Fibroblast of upper back skin (primary cell): ENCODE measurements around the gene SYNE2.

ENCODE experiments used
- DNase-seq: peaks from one replicate; pipeline ENCODE4 v3.0.0-alpha.2; 2013

The SYNE2 gene

DNA sequence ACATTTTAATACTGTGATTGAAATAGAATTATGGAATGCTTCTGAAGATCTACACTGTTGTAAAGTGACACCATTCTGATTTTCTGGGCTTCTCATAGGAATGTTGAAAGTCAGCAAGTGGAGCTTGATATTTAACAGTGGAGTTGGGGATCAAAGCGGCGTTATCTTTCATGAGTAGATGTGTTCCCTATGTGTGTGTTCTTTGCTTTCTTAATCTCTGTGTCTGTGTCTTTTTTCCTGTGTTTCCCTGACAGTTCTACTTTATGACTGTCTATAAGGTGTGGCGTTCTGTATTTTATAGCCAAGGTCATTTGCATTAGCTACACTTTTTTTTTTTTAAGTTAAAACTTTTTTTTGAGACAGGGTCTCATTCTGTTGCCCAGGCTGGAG, 24.7 kb downstream of the SYNE2 start:
- no peak for DNase-seq

DNA sequence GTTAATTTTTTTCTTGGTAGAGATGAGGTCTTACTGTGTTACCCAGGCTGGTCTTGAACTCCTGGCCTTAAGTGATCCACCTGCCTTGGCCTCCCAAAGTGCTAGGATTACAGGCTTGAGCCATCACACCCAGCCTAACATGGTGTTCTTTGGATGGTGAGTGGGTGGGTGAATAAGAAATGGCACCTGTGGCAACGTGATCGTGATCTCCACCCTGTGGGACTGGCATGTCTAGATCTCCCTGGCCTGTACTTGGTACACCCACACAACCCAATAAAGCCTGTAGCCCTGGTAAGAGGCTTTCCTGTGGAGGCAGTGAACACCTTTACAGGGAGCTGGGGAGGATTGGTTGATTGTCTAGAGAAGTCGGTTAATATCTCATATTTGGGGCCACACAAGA, 25.2 kb downstream of the SYNE2 start:
- DNase-seq: no peak

DNA sequence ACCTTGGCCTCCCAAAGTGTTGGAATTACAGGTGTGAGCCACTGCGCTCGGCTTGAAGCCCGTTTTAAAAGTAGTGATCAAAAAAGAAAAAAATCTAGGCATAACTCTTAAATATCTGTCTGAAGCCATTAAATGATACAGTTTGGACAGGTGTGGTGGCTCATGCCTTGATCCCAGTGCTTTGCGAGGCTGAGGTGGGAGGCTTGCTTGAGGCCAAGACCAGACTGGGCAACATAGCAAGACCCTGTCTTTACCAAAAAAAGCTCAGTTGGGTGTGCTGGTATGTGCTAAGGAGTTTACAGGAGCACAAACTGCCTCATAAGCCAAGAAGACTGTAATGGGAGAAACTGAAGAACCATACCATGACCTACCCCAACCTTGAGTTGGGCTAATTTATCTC, 26.0 kb downstream of the SYNE2 start:
- no peak for DNase-seq

DNA sequence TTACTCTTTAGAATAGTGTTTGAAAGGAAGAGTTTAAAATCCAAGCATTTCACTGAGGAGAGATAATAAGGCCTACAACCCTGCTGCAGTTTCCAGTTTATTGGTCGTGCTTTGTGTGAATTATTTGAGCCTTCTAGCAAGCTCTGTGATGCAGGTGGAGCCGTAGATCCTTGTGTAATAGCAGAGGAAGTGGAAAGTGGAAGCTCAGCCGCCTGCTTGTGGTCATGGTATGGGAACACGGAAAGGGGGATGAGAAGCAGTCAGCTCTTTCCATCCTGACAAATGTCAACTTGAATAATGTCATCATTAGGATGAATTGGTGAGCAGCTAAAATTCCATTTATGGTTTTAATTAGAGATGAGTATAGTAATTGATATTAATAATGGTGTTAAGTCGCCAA, 29.1 kb downstream of the SYNE2 start:
- no peak for DNase-seq

DNA sequence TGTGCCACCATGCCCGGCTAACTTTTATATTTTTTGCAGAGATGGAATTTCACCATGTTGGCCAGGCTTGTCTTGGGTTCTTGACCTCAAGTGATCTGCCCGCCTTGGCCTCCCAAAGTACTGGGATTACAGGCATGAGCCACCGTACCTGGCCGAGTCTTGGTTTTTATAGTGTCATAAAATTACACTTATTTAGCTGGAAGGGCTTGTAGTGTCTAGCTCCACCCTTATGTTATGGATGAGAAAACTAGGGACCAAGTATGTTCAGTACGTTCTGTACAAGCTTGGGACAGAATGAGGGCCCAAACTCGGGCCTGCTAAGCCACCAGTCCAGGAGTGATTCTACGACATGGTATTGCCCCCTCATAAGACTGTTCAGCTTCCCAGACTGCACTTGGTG, 35.1 kb downstream of the SYNE2 start:
- no peak for DNase-seq

DNA sequence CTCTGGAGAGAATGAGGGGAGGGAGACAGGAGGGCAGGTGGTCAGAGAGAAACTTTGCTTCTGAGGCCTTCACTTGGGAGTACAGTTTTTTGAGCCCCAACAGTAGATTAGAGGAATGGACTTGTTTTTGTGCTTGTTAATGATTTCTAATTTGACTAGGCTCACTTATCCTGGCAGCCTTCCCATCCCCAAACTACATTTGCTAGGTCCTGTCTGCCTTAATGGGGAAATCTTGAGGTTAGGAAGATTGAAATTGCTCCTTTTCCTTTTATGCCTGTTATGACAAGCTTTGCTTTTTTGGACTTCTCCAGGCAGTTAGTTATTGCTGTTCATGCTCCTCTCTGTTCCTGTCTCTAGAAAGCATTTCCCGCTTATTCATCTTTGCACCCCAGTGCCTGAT, 37.7 kb downstream of the SYNE2 start:
- no peak for DNase-seq

DNA sequence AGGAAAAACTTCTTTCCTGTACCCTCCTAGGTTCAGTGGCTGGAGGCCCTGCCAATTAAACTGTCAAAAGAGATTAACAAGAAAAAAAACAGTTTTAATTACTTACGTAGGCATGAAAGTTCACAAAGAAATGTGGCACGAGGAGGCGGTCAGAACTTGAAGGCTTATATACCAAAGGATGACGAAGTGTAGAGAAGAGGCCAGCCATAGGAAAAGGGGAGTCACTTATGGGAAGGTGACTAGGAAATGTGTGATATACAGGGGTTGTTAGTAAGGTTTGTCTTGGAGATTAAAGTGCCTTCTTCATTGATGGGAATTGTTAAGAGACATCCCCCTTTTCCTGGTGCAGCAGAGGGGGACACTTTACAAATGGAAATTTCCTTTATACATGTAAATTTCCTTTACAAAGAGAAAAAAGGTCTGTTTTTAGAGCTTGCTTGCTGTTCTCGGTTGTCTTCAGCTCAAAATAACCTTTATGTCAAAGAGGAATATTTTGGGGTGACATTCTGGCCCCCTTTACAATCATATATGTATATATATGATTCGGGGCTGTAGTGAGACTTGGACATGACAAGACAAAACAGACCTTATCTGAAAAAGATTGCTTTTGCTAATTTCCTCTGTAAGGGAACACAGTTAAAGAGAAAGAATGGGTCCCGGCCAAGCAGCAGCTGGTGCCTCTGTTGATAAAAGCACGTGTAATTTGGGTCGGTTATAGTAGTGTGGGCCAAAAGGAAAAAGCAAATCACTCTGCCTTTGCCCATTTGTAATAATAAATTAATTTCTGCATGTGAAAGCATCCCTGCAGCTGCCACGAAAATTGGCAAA, 38.6 kb downstream of the SYNE2 start:
- DNase-seq: no peak

DNA sequence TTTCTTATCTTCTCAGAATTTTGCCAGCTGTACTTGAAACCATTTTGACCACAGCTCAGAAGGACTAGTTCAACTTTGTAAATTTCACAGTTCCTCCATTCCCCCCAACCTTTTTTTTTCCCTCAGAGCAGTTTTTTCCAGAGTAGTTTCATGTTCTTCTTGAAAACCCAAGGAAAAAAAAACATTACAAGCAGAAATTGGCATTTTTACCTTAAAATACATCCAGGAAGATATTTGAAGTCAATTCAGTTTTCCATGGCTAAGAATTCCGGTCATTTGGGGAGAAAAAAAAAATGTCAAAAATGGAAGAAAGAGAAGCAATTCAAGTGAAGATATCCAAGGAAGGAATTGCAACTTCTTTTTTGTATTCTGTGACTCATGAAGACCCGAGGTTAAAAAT, 39.5 kb downstream of the SYNE2 start:
- no peak for DNase-seq

DNA sequence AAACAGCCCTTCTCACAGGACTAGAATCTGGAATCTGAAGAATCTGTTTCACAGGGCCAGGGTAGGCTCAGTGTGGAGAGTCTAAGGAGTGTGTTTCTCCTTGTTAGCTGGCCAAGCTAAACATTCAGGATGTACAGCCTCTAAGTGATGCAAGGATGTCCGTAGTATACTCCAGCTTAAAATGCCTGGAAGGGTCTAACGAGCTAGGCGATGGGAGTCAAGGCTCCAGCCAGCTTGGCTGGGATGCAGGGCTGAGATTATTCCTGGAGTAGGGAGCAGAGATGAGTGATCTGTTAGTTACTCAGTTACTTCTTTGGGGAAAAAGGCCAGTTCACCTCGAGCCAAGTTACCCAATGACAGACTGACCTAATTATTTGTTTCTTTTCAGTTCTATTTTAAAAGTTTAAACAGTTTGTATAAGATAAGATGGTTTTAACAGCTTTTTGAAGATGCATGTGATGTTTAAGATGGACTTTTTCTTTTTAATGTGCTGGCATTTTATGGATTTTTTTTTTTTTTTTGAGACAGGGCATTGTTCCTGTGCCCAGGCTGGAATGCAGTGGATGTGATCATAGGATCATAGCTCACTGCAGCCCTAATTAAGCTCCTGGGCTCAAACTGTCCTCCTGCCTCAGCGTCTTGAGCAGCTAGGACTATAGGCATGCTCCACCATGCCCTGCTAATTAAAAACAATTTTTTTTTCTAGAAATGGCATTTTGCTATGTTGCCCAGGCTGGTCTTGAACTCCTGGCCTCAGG, 41.1 kb downstream of the SYNE2 start:
- peak; percentile 93 for DNase-seq

DNA sequence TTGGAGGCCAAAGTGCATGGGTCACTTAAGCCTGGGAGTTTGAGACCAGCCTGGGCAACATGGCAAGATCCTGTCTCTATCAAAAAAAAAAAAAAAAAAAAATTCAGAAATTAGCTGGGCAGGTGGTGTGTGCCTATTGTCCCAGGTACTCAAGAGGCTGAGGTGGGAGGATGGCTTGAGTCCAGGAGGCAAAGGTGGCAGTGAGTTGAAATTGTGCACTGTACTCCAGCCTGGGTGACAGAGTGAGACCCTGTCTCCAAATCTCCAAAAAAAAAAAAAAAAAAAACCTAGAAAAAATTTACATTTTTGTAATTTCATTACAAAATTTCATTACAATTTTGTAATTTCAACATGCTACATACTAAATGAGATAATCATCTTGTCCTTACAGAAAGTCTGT, 42.7 kb downstream of the SYNE2 start:
- DNase-seq: no peak

DNA sequence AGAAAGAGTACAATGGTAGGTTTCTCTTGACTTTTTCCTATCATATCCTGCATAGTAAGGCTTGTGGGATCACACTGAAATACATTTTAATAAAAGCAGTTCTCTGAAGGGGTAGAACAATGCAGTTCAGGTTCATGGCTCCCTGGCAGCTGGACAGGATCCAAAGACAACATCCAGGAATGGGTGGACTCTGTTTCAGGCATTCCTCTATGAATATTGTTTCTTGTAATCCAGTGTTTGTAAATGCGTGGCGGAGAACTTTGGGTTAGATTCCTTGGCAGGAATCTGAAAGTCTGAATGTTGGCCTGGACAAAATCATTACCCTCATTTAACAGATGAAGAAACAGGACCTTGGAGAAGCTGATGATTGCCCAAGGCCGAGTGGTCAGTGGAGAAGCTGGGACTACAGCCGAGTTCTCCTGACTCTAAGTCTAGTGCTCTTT, 43.5 kb downstream of the SYNE2 start:
- peak; percentile 88 for DNase-seq

DNA sequence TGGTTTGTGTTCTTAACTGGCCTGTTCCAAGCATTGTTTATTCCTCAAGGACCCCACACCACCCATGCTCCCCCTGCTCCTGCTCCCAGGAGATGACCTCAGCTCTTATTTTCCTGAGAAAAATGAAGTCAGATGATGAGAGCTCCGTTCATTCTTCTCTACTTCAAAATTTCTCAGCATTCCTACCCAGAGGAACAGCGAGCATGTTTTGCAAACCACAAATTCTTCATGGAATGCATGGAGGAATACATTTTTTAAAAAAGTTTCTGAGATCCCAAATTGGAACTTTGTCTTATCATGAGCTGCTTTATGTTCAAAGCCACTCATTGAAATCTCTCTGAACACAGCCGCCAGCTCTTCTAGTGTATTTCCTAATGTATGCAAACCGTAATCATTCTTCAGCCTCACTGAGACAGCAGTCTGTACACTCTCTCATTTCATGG, 44.9 kb downstream of the SYNE2 start:
- peak; percentile 87 for DNase-seq

DNA sequence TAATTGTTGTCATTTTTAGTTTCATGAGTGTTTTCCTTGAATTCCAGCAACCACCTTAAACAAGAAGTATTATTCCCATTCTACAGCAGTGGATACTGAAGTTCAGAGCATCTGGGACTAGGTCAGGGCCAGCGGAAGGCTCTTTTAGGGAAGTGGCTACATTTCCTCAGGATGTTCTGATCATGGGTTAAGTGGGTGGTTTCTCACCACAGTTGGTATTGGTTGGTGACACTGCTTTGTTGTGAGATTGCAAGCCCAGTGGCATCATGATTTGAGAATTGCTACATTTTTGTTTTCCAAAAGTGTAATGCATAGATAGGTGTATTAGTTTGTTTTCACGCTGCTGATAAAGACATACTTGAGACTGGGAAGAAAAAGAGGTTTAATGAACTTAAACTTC, 47.1 kb downstream of the SYNE2 start:
- no peak for DNase-seq

DNA sequence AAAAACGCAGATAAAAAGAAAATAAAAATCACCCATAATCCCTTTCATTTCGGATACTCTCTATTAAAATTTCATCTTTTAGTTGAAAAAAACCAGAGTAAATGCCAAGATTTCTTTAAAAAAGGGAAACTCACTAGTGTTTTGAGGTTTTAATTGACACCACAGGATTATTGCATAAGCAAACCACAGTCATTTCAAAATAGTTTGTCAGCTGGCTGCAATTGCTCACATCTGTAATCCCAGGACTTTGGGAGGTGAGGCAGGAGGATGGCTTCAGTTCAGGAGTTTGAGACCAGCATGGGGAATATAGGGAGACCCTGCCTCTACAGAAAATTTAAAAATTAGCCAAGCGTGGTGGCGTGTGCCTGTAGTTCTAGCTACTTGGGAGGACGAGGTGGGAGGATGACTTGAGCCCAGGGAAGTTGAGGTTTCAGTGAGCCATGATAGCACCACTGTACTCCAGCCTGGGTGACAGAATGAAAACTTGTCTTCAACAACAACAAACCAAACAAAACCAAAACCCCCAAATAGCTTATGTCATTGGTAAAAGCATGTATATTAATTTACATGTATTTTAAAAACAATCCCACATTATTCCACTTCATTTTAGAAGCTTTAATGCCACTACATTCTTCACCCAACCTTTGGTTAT, 48.8 kb downstream of the SYNE2 start:
- peak; percentile 83 for DNase-seq

DNA sequence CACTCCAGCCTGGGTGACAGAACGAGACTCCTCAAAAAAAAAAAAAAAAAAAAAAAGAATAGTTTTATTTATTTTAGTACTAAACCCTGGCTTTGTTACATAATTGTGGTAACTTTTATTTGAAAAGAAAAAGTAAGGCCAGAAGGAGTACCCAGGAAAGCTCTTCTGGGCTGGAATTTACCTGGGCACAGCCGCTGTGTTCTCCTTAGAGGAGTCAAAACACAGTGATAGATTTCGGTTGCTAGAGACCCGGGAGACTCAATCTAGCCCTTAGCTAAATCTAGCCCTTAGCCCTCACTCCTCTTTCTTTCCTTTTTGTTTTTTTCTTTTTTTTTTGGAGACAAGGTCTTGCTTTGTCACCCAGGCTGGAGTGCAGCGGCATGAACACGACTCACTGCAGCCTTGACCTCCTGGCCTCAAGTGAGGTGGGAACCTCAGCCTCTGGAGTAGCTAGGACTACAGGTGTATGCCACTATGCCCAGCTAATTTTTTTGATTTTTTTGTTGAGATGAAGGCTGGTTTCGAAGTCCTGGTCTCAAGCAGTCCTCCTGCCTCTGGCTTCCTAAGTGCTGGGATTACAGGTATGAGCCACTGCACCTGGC, 49.7 kb downstream of the SYNE2 start:
- DNase-seq: no peak

DNA sequence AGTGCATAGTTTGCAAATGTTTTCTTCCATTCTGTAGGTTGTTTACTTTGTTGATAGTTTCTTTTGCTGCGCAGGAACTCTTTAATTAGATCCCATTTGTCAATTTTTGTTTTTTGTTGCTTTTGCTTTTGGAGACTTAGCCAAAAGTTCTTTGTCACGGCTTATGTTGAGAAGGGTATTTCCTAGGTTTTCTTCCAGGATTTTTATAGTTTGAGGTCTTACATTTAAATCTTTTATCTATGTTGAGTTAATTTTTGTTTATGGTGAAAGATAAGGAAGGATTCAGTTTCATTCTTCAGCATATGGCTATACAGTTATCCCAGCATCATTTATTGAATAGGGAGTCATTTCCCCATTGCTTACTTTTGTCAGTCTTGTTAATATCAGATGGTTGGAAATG, 51.9 kb downstream of the SYNE2 start:
- DNase-seq: no peak

DNA sequence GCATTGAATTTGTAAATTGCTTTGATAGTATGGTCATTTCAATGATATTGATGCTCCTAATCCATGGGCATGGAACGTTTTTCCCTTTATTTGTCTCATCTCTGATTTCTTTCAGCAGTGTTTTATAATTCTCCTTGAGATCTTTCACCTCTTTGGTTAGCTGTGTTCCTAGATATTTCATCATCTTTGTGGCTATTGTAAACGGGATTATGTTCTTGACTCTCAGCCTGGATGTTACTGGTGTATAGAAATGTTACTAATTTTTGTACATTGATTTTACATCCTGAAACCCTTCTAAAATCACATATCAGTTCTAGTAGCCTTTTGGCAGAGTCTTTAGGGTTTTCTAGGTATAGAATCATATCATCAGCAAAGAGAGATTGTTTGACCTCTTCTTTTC, 52.6 kb downstream of the SYNE2 start:
- no peak for DNase-seq

DNA sequence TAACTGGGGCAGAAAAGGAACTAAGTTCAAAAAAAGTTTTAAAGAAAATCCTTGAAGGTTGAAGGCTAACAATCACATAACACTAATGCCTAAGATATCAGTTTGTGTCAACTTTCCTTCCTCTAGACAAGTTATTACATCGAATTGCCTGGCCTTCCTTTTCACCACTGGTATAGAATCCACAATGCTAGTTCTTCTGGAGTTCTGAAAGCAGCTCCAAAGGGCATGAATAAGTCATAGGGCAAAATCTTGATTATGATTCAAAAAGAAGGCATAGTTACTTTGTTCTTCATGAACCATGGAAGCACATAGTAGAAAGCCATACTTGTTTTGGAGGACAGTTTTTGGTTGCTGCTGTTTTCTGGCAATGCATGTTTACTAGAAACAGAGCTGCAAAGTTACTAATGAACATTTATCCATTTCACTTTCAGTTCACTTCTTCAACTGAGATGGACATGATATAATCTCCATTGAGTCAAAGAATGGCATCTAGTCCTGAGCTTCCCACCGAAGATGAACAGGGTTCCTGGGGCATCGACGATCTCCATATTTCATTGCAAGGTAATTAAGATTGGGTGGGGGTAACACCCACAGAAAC, 56.0 kb downstream of the SYNE2 start:
- no peak for DNase-seq

DNA sequence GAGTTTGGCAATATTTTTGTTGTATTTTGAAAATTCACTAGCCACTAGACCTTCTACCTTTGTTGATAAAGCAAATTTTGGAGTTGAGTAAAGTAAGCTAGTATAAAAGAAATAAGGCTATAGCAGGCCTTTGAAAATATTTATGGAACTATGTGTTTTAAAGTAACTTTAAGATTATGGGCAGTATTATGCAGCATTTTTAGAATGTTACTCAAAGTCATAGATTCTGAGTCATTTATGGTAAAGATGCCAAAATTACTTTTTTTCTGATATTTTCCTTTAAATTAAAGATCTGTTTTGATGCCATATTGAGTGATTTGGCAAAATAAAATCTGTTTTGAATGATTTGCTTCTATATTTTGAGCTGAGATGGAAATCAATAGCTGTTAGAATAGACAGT, 57.2 kb downstream of the SYNE2 start:
- DNase-seq: peak; percentile 34

DNA sequence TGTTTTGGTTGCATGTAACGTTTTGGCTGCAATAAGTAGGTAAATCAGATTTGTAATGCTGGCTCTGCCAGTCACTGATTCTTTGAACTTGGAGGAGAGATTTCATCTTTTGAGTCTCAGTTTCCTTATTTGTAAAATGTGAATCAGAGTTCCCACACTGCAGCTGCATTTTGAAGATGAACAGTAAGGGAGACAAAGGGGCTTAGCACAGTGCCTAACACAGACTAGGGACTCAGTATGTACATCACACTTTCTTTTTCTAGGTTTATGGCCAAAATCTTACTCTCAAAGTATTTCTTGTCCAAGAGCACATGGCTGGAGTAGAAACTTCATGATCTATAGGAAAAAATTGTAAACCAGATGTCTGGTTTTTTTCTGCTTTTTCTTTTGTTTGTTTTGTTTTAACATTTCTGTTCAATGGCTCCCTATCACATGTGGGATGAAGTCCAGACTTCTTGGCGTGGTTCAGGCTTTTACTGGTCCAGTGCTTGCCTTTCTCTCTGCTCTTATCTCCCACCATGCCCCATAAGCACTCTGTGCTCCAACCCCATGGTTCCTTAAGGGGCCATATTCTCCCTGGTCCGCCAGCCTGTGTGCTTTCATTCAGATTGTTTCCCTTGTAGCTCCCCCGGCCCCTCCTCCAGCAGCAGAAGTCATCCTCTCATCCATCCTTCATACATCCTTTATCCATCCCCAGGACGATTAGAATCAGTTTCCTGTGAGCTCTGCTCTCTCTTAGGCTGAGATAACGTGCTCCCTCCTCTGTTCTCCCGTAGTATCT, 58.0 kb downstream of the SYNE2 start:
- peak; percentile 21 for DNase-seq

DNA sequence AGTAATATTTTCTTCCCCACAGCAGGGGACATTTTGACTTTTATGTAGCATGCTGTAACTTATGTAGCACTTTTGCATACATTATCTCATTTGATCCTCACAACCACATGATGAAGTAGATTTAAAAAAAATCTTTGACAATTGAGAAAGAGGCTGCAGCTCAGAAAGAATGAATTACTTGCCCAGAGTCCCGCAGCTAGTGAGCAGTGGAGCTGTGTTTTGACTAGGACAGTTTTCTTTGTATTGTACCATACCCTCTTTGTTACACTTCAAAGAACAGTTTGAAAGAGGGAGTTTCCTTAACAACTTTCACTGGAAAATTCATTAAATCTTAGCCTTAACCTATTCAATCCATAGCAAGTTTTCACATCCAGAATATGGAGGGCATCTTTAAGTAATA, 58.6 kb downstream of the SYNE2 start:
- no peak for DNase-seq

DNA sequence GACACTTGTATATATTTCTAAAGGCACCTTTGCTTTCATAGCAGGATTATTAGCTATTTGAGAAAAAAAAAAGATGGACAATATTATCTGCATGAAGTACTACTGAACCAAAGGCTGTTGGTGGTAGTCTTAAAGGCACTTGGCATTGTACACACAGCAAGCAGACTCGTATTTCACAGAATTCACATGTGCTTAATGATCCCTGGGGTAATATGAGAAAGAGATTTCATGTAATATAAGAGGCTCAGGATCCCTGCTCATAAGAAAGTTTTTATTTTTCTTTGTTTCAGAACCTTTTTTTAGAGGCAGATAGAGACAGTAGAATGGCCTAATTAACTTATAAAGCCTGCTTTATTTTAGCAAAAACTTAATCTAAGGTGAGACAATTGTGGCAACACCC, 59.5 kb downstream of the SYNE2 start:
- no peak for DNase-seq
